HG03439 (cell line): ENCODE data around the gene CAMSAP1.

Source experiments
- ATAC-seq: cut with Tn5 transposase; IDR thresholded peaks from one replicate; pipeline ENCODE4 v1.9.1; 2021; ENCODE audit warnings: mild to moderate bottlenecking, moderate library complexity; ENCODE audit not compliant: unreplicated experiment

The CAMSAP1 gene

GRCh38 chr9:135763716-135764446 is 143.5 kb downstream of the CAMSAP1 start:
- ATAC-seq, result no peak

- no peak for ATAC-seq
Observed at GRCh38 chr9:135762921-135763320, 144.4 kb downstream of the CAMSAP1 start.

GRCh38 chr9:135761845-135762168 is 145.5 kb downstream of the CAMSAP1 start:
- ATAC-seq, result no peak

GRCh38 chr9:135761150-135761844 is 146.0 kb downstream of the CAMSAP1 start:
- no peak for ATAC-seq

GRCh38 chr9:135760465-135760864 is 146.9 kb downstream of the CAMSAP1 start:
- ATAC-seq, result no peak

GRCh38 chr9:135759676-135760300 is 147.6 kb downstream of the CAMSAP1 start:
- no peak for ATAC-seq

- no peak for ATAC-seq
Observed at GRCh38 chr9:135758870-135759269, 148.5 kb downstream of the CAMSAP1 start.
